Esophagus muscularis mucosa (tissue), 4 donors: ENCODE measurements around the gene ADSS1. TPM values are rescaled to one million over a fixed set of nuclear protein-coding genes. Genes with fewer than 3 reads are reported as not detected.

Experiments used
- DNase-seq: peaks from one replicate; pipeline ENCODE4 v3.0.0-alpha.2; 2017; ENCODE audit errors: extremely low spot score
- H3K27ac ChIP-seq, 4 donors: fragments of 200-600 bp; sonication (generic); replicated peaks in 1 of 4; 1 replicate in 3 of 4; 2 replicates in 1 of 4; pipeline ENCODE4 v1.5.1; 2016 to 2019; ENCODE audit warnings: mild to moderate bottlenecking in 1 of 4
- H3K27me3 ChIP-seq, 4 donors: fragments of 200-600 bp; sonication (generic); one replicate each; pipeline versions ENCODE4 v1.5.1 to v1.6.0; 2016 to 2019
- H3K36me3 ChIP-seq, 4 donors: fragments of 200-600 bp; sonication (generic); one replicate each; pipeline ENCODE4 v1.5.1; 2016 to 2019
- H3K4me1 ChIP-seq, 4 donors: fragments of 200-600 bp; sonication (generic); one replicate each; pipeline ENCODE4 v1.5.1; 2016 to 2019
- H3K4me3 ChIP-seq, 4 donors: fragments of 200-600 bp; sonication (generic); 1 replicate in 2 of 4; 2 replicates in 2 of 4; pipeline ENCODE4 v1.5.1; 2016 to 2019; ENCODE audit warnings: mild to moderate bottlenecking in 4 of 4, moderate library complexity in 1 of 4
- H3K9me3 ChIP-seq, 4 donors: fragments of 200-600 bp; sonication (generic); 1 replicate in 3 of 4; 2 replicates in 1 of 4; pipeline ENCODE4 v1.5.1; 2016 to 2019
- CTCF ChIP-seq, 3 experiments: fragments of 200-600 bp in 2 of 3; fragments of 450-650 bp in 1 of 3; sonication (generic) in 2 of 3; IDR thresholded peaks; one replicate each; pipeline ENCODE4 v1.5.1; 2017 to 2019; ENCODE audit warnings: antibody characterized with exemption in 3 of 3, mild to moderate bottlenecking in 2 of 3, moderate library complexity in 1 of 3
- EP300 ChIP-seq: sonication (generic); formaldehyde crosslinking; IDR thresholded peaks from one replicate; pipeline ENCODE4 v1.6.1; 2017; ENCODE audit warnings: antibody characterized with exemption
- POLR2A ChIP-seq: fragments of 450-650 bp; IDR thresholded peaks from one replicate; pipeline ENCODE4 v1.6.1; 2017; ENCODE audit warnings: antibody characterized with exemption, moderate library complexity, mild to moderate bottlenecking, low read depth
- POLR2AphosphoS5 ChIP-seq, 2 donors: sonication (generic); formaldehyde crosslinking; IDR thresholded peaks; one replicate each; pipeline ENCODE4 v1.6.1; 2017; ENCODE audit warnings: antibody characterized with exemption in 2 of 2
- WGBS: methylation state at CpG from one replicate; pipeline ENCODE4 v1.1.5; 2018; 5-methylcytosine and 5-hydroxymethylcytosine counted together
- intact Hi-C: fragments of 100-400 bp; cut with DNase I; formaldehyde crosslinking; loops from one replicate; pipeline ENCODE4 v1.15.1; 2023
- total RNA-seq, 4 donors: library from RNA; depleted of rRNA; stranded (reverse); fragments of >200 nt; gene quantifications; one replicate each; pipeline versions ENCODE4 v1.1.0 to v1.2.1, GENCODE V29; 2016

Gene ADSS1
- total RNA-seq, 4 donors from 2014 or later = 4.3 to 7.9 (median 5.7) TPM

GRCh38 chr14:104767634-104767918 lies 43.5 kb downstream of the ADSS1 start:
- peaks cover 19 to 33% (median 30%) of the 10 kb centered on the region in 4 donors for H3K36me3 ChIP-seq
- peaks cover 0 to 8% (median 3%) of the 10 kb centered on the region in 4 donors for H3K9me3 ChIP-seq
- H3K4me1 ChIP-seq = peaks cover 5 to 15% (median 11%) of the 10 kb centered on the region in 4 donors
- H3K27me3 ChIP-seq = no peaks in the 10 kb centered on the region
- H3K4me3 ChIP-seq = no peak overlapping the region
- no peak for TF ChIP-seq EP300
- TF ChIP-seq POLR2A = no peak
- no peak for TF ChIP-seq CTCF (IDR thresholded peaks at IDR 0.05)
- TF ChIP-seq POLR2AphosphoS5 (IDR thresholded peaks at IDR 0.05) = no peak
- H3K27ac ChIP-seq = no peak overlapping the region
- intact Hi-C loops = no loop called here
- 86% methylated on average over 5 of the region's 5 CpGs for WGBS
- no peak for DNase-seq

GRCh38 chr14:104768437-104769323 lies 44.7 kb downstream of the ADSS1 start:
- no peaks in the 10 kb centered on the region for H3K27me3 ChIP-seq
- 21% methylated on average over 4 of the region's 25 CpGs for WGBS
- DNase-seq = peak; percentile 97
- intact Hi-C loops = loop anchor here (1.0 kb wide), 1 partner anchor 58 kb away; no protein-coding TSS in a partner anchor
- H3K4me3 ChIP-seq = no peak overlapping the region
- peaks cover 26 to 43% (median 41%) of the 10 kb centered on the region in 4 donors for H3K36me3 ChIP-seq
- H3K4me1 ChIP-seq = peaks cover 5 to 15% (median 11%) of the 10 kb centered on the region in 4 donors
- peak overlapping the region; percentile 45 to 56 (median 52) for H3K27ac ChIP-seq
- H3K9me3 ChIP-seq = peaks cover 0 to 8% (median 3%) of the 10 kb centered on the region in 4 donors
- peak in 2 of 3 experiments; percentile 91 to 97 for TF ChIP-seq CTCF (IDR thresholded peaks at IDR 0.05)
- no peak for TF ChIP-seq EP300
- no peak for TF ChIP-seq POLR2A
- peak; percentile 33 to 69 for TF ChIP-seq POLR2AphosphoS5 (IDR thresholded peaks at IDR 0.05)

- H3K27ac ChIP-seq = peak overlapping the region in 2 of 4 donors; percentile 54 to 56
- H3K4me1 ChIP-seq = peaks cover 5 to 15% (median 11%) of the 10 kb centered on the region in 4 donors
- no peak overlapping the region for H3K4me3 ChIP-seq
- no peak for DNase-seq
- H3K9me3 ChIP-seq = peaks cover 0 to 8% (median 3%) of the 10 kb centered on the region in 4 donors
- 78% methylated on average over 14 of the region's 18 CpGs for WGBS
- no peak for TF ChIP-seq POLR2AphosphoS5 (IDR thresholded peaks at IDR 0.05)
- peaks cover 28 to 51% (median 49%) of the 10 kb centered on the region in 4 donors for H3K36me3 ChIP-seq
- intact Hi-C loops = no loop called here
- H3K27me3 ChIP-seq = no peaks in the 10 kb centered on the region
Observed at GRCh38 chr14:104769324-104770071, 45.5 kb downstream of the ADSS1 start.

GRCh38 chr14:104770072-104770579 lies 46.1 kb downstream of the ADSS1 start:
- Histone ChIP-seq H3K4me1 (peaks cover 5 to 15% (median 11%) of the 10 kb centered on the region in 4 donors), H3K27me3 (no peaks in the 10 kb centered on the region), H3K4me3 (no peak overlapping the region), H3K36me3 (peaks cover 32 to 58% (median 55%) of the 10 kb centered on the region in 4 donors), H3K9me3 (peaks cover 0 to 8% (median 3%) of the 10 kb centered on the region in 4 donors), H3K27ac (no peak overlapping the region)
- TF ChIP-seq CTCF (IDR thresholded peaks at IDR 0.05) = no peak
- DNase-seq = no peak
- WGBS = 70% methylated on average over 18 of the region's 24 CpGs
- intact Hi-C loops = no loop called here

- Histone ChIP-seq H3K4me3 (no peak overlapping the region), H3K4me1 (peaks cover 5 to 15% (median 11%) of the 10 kb centered on the region in 4 donors), H3K27ac (no peak overlapping the region), H3K9me3 (peaks cover 0 to 8% (median 3%) of the 10 kb centered on the region in 4 donors), H3K36me3 (peaks cover 32 to 65% (median 62%) of the 10 kb centered on the region in 4 donors), H3K27me3 (no peaks in the 10 kb centered on the region)
- no peak for DNase-seq
- 98% methylated on average over 4 of the region's 5 CpGs for WGBS
- intact Hi-C loops = no loop called here
- TF ChIP-seq POLR2A (no peak), CTCF (IDR thresholded peaks at IDR 0.05) (peak in 2 of 3 experiments; percentile 15 to 53)
Observed at GRCh38 chr14:104770851-104771272, 46.8 kb downstream of the ADSS1 start.
